ENCODE data around the gene POU2F3. TPM values are rescaled to one million over a fixed set of nuclear protein-coding genes. Genes with fewer than 3 reads are reported as not detected.
"Not testable (repeated sequence)": the region's sequence is repeated elsewhere in the genome, so short reads cannot be mapped to it uniquely, and the experiment has no call there.

POU2F3 gene
- total RNA-seq, 1 donor from 2014 or later, result not detected

DNA sequence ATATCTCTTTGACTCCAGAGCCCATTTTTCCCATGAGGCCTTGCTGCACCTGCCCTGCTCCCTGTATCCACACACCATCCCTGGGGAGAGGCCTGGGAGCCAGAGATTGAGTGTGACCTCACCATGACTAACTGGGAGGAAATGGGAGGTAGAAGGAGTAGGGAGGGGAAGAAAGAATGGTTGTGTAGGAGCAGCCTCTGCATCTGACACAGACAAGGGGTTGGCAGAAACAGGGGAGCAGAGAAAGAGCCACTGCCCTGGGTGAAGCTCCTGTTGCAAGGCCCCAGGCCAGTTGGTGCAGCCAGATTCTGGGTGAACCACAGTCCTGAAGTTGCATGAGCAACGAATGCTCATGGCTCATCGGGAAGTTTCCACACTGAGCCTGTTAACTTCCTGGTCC lies 32.4 kb downstream of the POU2F3 start:
- Mint-ChIP-seq H3K27ac (ENCODE audit: unreplicated experiment) (no peak overlapping the region), H3K36me3 (ENCODE audit: unreplicated experiment) (peaks cover 10% of the 10 kb centered on the region), H3K9me3 (ENCODE audit: unreplicated experiment) (peaks cover 3% of the 10 kb centered on the region), H3K4me1 (ENCODE audit: low read depth, unreplicated experiment) (no peaks in the 10 kb centered on the region), H3K27me3 (ENCODE audit: unreplicated experiment) (peaks cover 9% of the 10 kb centered on the region), H3K4me3 (ENCODE audit: unreplicated experiment) (no peak overlapping the region)
- TF ChIP-seq, protein P1, sequence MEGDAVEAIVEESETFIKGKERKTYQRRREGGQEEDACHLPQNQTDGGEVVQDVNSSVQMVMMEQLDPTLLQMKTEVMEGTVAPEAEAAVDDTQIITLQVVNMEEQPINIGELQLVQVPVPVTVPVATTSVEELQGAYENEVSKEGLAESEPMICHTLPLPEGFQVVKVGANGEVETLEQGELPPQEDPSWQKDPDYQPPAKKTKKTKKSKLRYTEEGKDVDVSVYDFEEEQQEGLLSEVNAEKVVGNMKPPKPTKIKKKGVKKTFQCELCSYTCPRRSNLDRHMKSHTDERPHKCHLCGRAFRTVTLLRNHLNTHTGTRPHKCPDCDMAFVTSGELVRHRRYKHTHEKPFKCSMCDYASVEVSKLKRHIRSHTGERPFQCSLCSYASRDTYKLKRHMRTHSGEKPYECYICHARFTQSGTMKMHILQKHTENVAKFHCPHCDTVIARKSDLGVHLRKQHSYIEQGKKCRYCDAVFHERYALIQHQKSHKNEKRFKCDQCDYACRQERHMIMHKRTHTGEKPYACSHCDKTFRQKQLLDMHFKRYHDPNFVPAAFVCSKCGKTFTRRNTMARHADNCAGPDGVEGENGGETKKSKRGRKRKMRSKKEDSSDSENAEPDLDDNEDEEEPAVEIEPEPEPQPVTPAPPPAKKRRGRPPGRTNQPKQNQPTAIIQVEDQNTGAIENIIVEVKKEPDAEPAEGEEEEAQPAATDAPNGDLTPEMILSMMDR (IDR thresholded peaks at IDR 0.05; ENCODE audit: partially characterized antibody, unreplicated experiment), result no peak
- no peak for DNase-seq

DNA sequence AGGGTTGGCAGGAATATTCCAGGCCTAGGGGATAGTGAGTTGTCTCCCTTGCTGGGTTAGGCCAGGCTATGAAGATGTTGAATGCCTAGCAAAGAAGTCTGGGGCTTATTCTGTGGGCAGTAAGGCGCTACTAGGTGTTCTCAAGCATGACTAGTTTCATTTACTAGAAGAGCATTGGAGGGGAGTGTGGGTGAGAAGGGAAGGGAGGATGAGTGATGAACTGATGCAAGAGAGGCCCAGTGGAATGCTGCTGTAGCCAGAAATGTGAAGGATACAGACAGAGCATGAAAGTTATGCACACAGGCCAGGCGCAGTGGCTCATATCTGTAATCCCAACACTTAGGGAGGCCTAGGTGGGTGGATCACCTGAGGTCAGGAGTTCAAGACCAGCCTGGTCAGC lies 33.5 kb downstream of the POU2F3 start:
- Mint-ChIP-seq H3K4me3 (ENCODE audit: unreplicated experiment) (no peak overlapping the region), H3K9me3 (ENCODE audit: unreplicated experiment) (peaks cover 3% of the 10 kb centered on the region), H3K36me3 (ENCODE audit: unreplicated experiment) (peaks cover 10% of the 10 kb centered on the region), H3K4me1 (ENCODE audit: low read depth, unreplicated experiment) (peaks cover 2% of the 10 kb centered on the region), H3K27me3 (ENCODE audit: unreplicated experiment) (peaks cover 7% of the 10 kb centered on the region), H3K27ac (ENCODE audit: unreplicated experiment) (no peak overlapping the region)
- TF ChIP-seq, protein P1 (IDR thresholded peaks at IDR 0.05; ENCODE audit: partially characterized antibody, unreplicated experiment), result no peak
- DNase-seq, result no peak

DNA sequence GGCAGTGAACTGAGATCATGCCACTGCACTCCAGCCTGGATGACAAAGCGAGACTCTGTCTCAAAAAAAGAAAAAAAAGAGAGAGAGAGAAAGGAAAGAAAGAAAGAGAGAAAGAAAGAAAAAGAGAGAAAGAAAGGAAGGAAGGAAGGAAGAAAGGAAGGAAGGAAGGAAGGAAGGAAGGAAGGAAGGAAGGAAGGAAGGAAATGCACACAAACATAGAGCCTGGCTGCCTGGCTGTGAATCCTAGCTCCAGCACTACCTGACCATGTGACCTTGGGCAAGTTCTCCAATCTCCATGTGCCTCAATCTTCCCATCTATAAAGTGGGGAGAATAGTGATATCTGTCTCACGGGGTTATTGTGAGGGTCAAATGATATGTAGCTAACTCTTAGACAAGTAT lies 34.0 kb downstream of the POU2F3 start:
- H3K9me3 Mint-ChIP-seq (ENCODE audit: unreplicated experiment); H3K36me3 Mint-ChIP-seq (ENCODE audit: unreplicated experiment); H3K27me3 Mint-ChIP-seq (ENCODE audit: unreplicated experiment); H3K4me3 Mint-ChIP-seq (ENCODE audit: unreplicated experiment); DNase-seq; H3K27ac Mint-ChIP-seq (ENCODE audit: unreplicated experiment); H3K4me1 Mint-ChIP-seq (ENCODE audit: low read depth, unreplicated experiment): not testable (repeated sequence)

DNA sequence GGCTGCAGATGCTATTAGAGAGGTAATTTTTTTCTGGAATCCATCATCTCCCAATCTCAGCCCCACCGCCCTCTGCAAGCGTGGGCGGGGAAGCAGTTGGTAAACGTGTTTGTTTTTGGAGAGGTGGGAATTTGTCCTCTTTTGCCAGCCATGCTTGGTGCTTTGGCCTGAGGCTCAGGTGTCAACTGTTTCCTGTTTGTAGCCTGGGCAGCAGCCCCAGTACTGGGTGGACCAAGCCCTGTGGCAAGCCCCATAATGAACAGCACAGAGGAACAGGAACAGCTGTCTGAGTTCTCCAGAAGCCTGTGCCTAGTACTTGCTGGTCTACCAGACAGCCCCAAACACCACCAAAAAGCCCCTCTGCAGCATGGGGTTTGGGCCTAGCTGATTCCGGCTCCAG lies 39.6 kb downstream of the POU2F3 start:
- H3K27me3 Mint-ChIP-seq (ENCODE audit: unreplicated experiment), result peaks cover 3% of the 10 kb centered on the region
- no peaks in the 10 kb centered on the region for H3K9me3 Mint-ChIP-seq (ENCODE audit: unreplicated experiment)
- H3K27ac Mint-ChIP-seq (ENCODE audit: unreplicated experiment), result no peak overlapping the region
- TF ChIP-seq, protein P1 (IDR thresholded peaks at IDR 0.05; ENCODE audit: partially characterized antibody, unreplicated experiment), result no peak
- H3K36me3 Mint-ChIP-seq (ENCODE audit: unreplicated experiment), result peaks cover 5% of the 10 kb centered on the region
- peaks cover 3% of the 10 kb centered on the region for H3K4me1 Mint-ChIP-seq (ENCODE audit: low read depth, unreplicated experiment)
- DNase-seq, result no peak
- no peak overlapping the region for H3K4me3 Mint-ChIP-seq (ENCODE audit: unreplicated experiment)

DNA sequence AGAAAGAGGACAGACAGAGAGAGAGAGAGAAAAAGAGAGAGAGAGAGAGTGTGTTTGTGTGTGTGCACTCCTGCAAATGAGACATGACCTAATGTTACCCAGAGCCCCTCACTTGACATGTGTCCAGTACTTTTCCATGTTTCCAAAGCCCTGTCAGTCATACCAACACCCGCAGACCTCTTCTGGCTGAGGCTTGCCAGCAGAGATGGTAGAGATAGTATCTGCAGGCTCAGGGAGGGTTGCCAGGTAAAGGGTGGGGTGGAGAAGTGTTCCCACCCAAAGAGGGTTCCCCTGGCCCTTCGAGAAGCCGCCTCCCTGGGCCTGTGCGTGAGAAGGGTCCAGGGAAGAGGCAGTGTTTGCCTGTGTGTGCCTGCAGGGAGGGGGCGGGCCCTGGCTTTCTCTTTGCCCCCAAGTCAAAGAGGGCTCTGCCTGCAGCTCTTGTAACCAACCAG lies 40.7 kb downstream of the POU2F3 start:
- TF ChIP-seq, protein P1 (IDR thresholded peaks at IDR 0.05; ENCODE audit: partially characterized antibody, unreplicated experiment), result no peak
- Mint-ChIP-seq H3K27me3 (ENCODE audit: unreplicated experiment) (no peaks in the 10 kb centered on the region), H3K36me3 (ENCODE audit: unreplicated experiment) (no peaks in the 10 kb centered on the region), H3K4me1 (ENCODE audit: low read depth, unreplicated experiment) (peaks cover 3% of the 10 kb centered on the region), H3K4me3 (ENCODE audit: unreplicated experiment) (no peak overlapping the region), H3K27ac (ENCODE audit: unreplicated experiment) (no peak overlapping the region), H3K9me3 (ENCODE audit: unreplicated experiment) (no peaks in the 10 kb centered on the region)
- DNase-seq, result no peak

Data from glutamatergic neuron (in vitro differentiated cells).